Measurements from ENCODE around the gene AVEN.

- TF ChIP-seq CTCF (conservative IDR thresholded peaks at IDR 0.05 in 1 of 2, IDR thresholded peaks at IDR 0.05 in 1 of 2; ENCODE audit: extremely low read depth in 1 of 2, insufficient read depth in 1 of 2, low read depth in 1 of 2, low read length in 2 of 2) (no peak), EZH2 (IDR thresholded peaks at IDR 0.05; ENCODE audit: borderline replicate concordance, low read length) (no peak)
These were observed 20.9 kb upstream of the AVEN start for GRCh38 chr15:34059946-34060345.
